Liver (tissue), 9 donors: ENCODE results near the gene ZNF844. TPM values are rescaled to one million over a fixed set of nuclear protein-coding genes. Genes with fewer than 3 reads are reported as not detected.

Experiments
- DNase-seq: peaks from one replicate; pipeline ENCODE4 v3.0.0-alpha.2; 2017; ENCODE audit warnings: low spot score
- H3K27ac ChIP-seq, 2 donors: one replicate each; pipeline ENCODE4 v1.7.0; 2013; ENCODE audit warnings: inconsistent platforms in 2 of 2, low read length in 2 of 2, control low read depth in 1 of 2, low read depth in 1 of 2, mild to moderate bottlenecking in 1 of 2
- H3K27me3 ChIP-seq, 4 donors: one replicate each; pipeline versions ENCODE4 v1.6.1 to v1.7.0; 2013; ENCODE audit warnings: low read length in 3 of 4, inconsistent platforms in 1 of 4, mild to moderate bottlenecking in 1 of 4, moderate library complexity in 1 of 4; ENCODE audit not compliant: control insufficient read depth in 4 of 4, insufficient read depth in 4 of 4
- H3K36me3 ChIP-seq, 4 donors: one replicate each; pipeline versions ENCODE4 v1.6.1 to v1.7.0; 2013; ENCODE audit warnings: low read length in 3 of 4, mild to moderate bottlenecking in 3 of 4, low read depth in 1 of 4, moderate library complexity in 1 of 4; ENCODE audit not compliant: control insufficient read depth in 4 of 4, insufficient read depth in 3 of 4
- H3K4me1 ChIP-seq, 4 donors: one replicate each; pipeline versions ENCODE4 v1.6.1 to v1.7.0; 2013; ENCODE audit warnings: low read length in 3 of 4, mild to moderate bottlenecking in 3 of 4, moderate library complexity in 1 of 4; ENCODE audit not compliant: control insufficient read depth in 4 of 4, insufficient read depth in 4 of 4
- H3K4me3 ChIP-seq, 3 donors: one replicate each; pipeline versions ENCODE4 v1.6.1 to v1.7.0; 2013; ENCODE audit warnings: low read length in 3 of 3, control low read depth in 1 of 3, low read depth in 1 of 3, mild to moderate bottlenecking in 1 of 3
- H3K9ac ChIP-seq, 2 donors: one replicate each; pipeline ENCODE4 v1.7.0; 2013; ENCODE audit warnings: low read length in 2 of 2, mild to moderate bottlenecking in 2 of 2, moderate library complexity in 2 of 2, control low read depth in 1 of 2, low read depth in 1 of 2
- H3K9me3 ChIP-seq, 4 donors: one replicate each; pipeline versions ENCODE4 v1.6.1 to v1.7.0; 2013; ENCODE audit warnings: low read length in 3 of 4; ENCODE audit not compliant: control insufficient read depth in 4 of 4
- EGR1 ChIP-seq, 2 donors: IDR thresholded peaks; 2 replicates each; pipeline ENCODE4 v1.6.1; 2016 to 2018; ENCODE audit warnings: antibody characterized with exemption in 2 of 2, low read depth in 2 of 2
- FOXA1 ChIP-seq: IDR thresholded peaks from 2 replicates; pipeline ENCODE4 v1.6.1; 2016; ENCODE audit warnings: antibody characterized with exemption
- FOXA2 ChIP-seq: IDR thresholded peaks from 2 replicates; pipeline ENCODE4 v1.6.1; 2016; ENCODE audit warnings: antibody characterized with exemption
- GABPA ChIP-seq, 2 donors: IDR thresholded peaks in 1 of 2; conservative IDR thresholded peaks in 1 of 2; 2 replicates each; pipeline ENCODE4 v1.6.1; 2016; ENCODE audit warnings: antibody characterized with exemption in 2 of 2, mild to moderate bottlenecking in 1 of 2, moderate library complexity in 1 of 2
- HNF4A ChIP-seq, 2 donors: conservative IDR thresholded peaks; 2 replicates each; pipeline ENCODE4 v1.6.1; 2016; ENCODE audit warnings: antibody characterized with exemption in 2 of 2, mild to moderate bottlenecking in 2 of 2
- HNF4G ChIP-seq: IDR thresholded peaks from 2 replicates; pipeline ENCODE4 v1.6.1; 2016; ENCODE audit warnings: antibody characterized with exemption
- JUND ChIP-seq, 2 donors: IDR thresholded peaks; 2 replicates each; pipeline ENCODE4 v1.6.1; 2016; ENCODE audit warnings: antibody characterized with exemption in 2 of 2
- NR2F2 ChIP-seq: IDR thresholded peaks from 2 replicates; pipeline ENCODE4 v1.6.1; 2016; ENCODE audit warnings: antibody characterized with exemption
- RAD21 ChIP-seq, 2 donors: IDR thresholded peaks; 2 replicates each; pipeline ENCODE4 v1.6.1; 2016; ENCODE audit warnings: antibody characterized with exemption in 2 of 2, mild to moderate bottlenecking in 2 of 2
- RXRA ChIP-seq, 2 donors: IDR thresholded peaks; 2 replicates each; pipeline ENCODE4 v1.6.1; 2017 to 2018; ENCODE audit warnings: antibody characterized with exemption in 2 of 2, mild to moderate bottlenecking in 1 of 2
- SP1 ChIP-seq: IDR thresholded peaks from 2 replicates; pipeline ENCODE4 v1.6.1; 2018; ENCODE audit warnings: antibody characterized with exemption, mild to moderate bottlenecking
- TAF1 ChIP-seq: conservative IDR thresholded peaks from 2 replicates; pipeline ENCODE4 v1.6.1; 2016; ENCODE audit warnings: antibody characterized with exemption, mild to moderate bottlenecking
- WGBS: extraction: QIAGEN DNeasy Blood & Tissue Kit; methylation state at CpG from one replicate; pipeline ENCODE4 v1.1.7; 2013; 5-methylcytosine and 5-hydroxymethylcytosine counted together
- polyA plus RNA-seq, 2 donors: library from polyadenylated mRNA; stranded (reverse) in 1 of 2; unstranded in 1 of 2; fragments of 200-250 nt in 1 of 2; fragments of >200 nt in 1 of 2; fragmentation: Nextera tagmentation in 1 of 2; extraction: Ambion mirVana in 1 of 2; gene quantifications; one replicate each; pipeline versions ENCODE4 v1.2.1 to v1.2.3, GENCODE V29; 2013 to 2015
- total RNA-seq, 2 donors: library from RNA; depleted of rRNA; stranded (reverse); fragments of >200 nt; gene quantifications; one replicate each; pipeline ENCODE4 v1.2.3, GENCODE V29; 2014
- TF ChIP-seq, protein P1 (sequence below): IDR thresholded peaks from 2 replicates; pipeline ENCODE4 v1.6.1; 2016; ENCODE audit warnings: antibody characterized with exemption, mild to moderate bottlenecking
- TF ChIP-seq, protein P2 (sequence below): IDR thresholded peaks from 2 replicates; pipeline ENCODE4 v1.6.1; 2016; ENCODE audit warnings: antibody characterized with exemption
- TF ChIP-seq, protein P3 (sequence below): IDR thresholded peaks from 2 replicates; pipeline ENCODE4 v1.6.1; 2016; ENCODE audit warnings: antibody characterized with exemption
- donor health status: healthy.
- donor health status: healthy.
- donor health status: healthy.
- donor health status: healthy.
- donor health status: healthy.

ZNF844 gene
- total and polyA plus RNA-seq, 4 donors = 0.72 to 5.6 (median 2.9) TPM

DNA sequence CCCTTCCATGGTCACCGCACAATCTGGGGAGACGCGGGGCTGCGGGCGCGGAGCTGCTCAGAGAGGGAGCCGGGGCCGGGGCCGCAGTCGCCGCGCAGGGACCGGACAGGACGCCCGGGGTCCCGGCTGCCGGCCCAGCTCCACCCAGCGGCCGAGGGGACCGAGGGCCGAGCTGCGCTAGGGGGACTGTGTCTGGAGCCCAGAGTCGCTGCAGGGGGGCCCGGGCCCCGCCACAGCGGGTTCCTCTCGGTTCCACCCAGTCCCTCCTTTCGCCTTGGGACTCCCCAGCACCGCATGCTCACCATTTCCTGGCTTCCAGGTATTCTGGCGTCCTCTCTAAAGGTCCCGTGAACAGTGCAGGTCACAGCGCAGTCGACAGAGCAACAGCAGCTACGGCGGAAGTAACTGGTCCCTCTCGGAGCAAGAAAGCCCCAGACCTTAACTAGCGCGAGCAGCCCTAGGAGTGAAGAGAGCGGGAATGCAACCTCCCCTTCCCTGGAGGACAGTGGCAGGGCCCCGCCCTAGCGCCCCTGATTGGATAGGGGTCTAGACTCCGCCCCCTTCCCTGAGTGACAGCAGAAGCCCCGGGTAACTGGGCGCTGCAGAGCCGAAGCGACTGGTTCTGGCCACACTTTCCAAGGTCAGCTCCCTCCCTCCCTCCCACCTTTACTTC is 11.9 kb upstream of the ZNF844 start, which contains the start of gene ZNF878:
ZNF878 (minus strand) TSS at position 465 of the 673 bp plus-strand sequence; CDS start at position 305, 160 bp downstream.
- no peak for TF ChIP-seq HNF4G
- no peak for TF ChIP-seq FOXA1
- TF ChIP-seq SP1 = peak; percentile 38
- TF ChIP-seq, protein P1, sequence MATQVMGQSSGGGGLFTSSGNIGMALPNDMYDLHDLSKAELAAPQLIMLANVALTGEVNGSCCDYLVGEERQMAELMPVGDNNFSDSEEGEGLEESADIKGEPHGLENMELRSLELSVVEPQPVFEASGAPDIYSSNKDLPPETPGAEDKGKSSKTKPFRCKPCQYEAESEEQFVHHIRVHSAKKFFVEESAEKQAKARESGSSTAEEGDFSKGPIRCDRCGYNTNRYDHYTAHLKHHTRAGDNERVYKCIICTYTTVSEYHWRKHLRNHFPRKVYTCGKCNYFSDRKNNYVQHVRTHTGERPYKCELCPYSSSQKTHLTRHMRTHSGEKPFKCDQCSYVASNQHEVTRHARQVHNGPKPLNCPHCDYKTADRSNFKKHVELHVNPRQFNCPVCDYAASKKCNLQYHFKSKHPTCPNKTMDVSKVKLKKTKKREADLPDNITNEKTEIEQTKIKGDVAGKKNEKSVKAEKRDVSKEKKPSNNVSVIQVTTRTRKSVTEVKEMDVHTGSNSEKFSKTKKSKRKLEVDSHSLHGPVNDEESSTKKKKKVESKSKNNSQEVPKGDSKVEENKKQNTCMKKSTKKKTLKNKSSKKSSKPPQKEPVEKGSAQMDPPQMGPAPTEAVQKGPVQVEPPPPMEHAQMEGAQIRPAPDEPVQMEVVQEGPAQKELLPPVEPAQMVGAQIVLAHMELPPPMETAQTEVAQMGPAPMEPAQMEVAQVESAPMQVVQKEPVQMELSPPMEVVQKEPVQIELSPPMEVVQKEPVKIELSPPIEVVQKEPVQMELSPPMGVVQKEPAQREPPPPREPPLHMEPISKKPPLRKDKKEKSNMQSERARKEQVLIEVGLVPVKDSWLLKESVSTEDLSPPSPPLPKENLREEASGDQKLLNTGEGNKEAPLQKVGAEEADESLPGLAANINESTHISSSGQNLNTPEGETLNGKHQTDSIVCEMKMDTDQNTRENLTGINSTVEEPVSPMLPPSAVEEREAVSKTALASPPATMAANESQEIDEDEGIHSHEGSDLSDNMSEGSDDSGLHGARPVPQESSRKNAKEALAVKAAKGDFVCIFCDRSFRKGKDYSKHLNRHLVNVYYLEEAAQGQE = peak; percentile 42
- peak; percentile 96 for TF ChIP-seq TAF1
- TF ChIP-seq HNF4A (conservative IDR thresholded peaks at IDR 0.05) = no peak
- peak in 1 of 2 donors; percentile 9 for TF ChIP-seq GABPA (IDR thresholded peaks at IDR 0.05 in 1 of 2, conservative IDR thresholded peaks at IDR 0.05 in 1 of 2)
- Histone ChIP-seq H3K9ac (peak within 1 kb of the TSS in 1 of 2 donors; percentile 17), H3K27ac (peak within 1 kb of the TSS; percentile 49 to 54), H3K36me3 (no peaks in the 10 kb centered on the region), H3K9me3 (peaks cover 0 to 2% (median under 1%) of the 10 kb centered on the region in 4 donors), H3K4me3 (peak within 1 kb of the TSS; percentile 48 to 91 (median 75)), H3K27me3 (no peaks in the 10 kb centered on the region), H3K4me1 (peaks cover 0 to 17% (median 5%) of the 10 kb centered on the region in 4 donors)
- WGBS = 3% methylated on average over 46 of the region's 46 CpGs
- peak; percentile 91 for DNase-seq

DNA sequence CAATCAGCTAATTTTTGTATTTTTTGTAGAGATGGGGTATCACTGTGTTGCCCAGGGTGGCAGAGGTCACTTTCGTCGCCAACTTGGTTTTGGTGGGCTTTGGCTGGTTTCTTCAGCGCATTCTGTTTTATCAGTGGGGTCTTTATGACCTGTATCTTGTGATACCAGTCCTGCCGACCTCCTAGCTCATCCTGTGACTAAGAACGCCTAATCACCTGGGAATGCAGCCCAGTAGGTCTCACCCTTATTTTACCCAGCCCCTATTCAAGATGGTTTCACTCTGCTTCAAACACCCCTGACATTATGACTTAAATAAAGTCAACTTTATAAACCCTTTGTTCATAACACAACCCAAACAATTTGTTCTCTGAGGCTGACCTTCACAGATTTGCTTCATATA is 8.7 kb upstream of the ZNF844 start:
- no peak for DNase-seq
- H3K36me3 ChIP-seq = no peaks in the 10 kb centered on the region
- no peaks in the 10 kb centered on the region for H3K27me3 ChIP-seq
- H3K4me3 ChIP-seq = no peak overlapping the region
- H3K9ac ChIP-seq = no peak overlapping the region
- H3K9me3 ChIP-seq = peaks cover 0 to 2% (median 0%) of the 10 kb centered on the region in 4 donors
- TF ChIP-seq, protein P2, sequence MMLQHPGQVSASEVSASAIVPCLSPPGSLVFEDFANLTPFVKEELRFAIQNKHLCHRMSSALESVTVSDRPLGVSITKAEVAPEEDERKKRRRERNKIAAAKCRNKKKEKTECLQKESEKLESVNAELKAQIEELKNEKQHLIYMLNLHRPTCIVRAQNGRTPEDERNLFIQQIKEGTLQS = no peak
- no peak for TF ChIP-seq TAF1
- no peak for TF ChIP-seq HNF4A (conservative IDR thresholded peaks at IDR 0.05)
- TF ChIP-seq GABPA (IDR thresholded peaks at IDR 0.05 in 1 of 2, conservative IDR thresholded peaks at IDR 0.05 in 1 of 2) = no peak
- no peak for TF ChIP-seq RAD21 (IDR thresholded peaks at IDR 0.05)
- no peak for TF ChIP-seq JUND (IDR thresholded peaks at IDR 0.05)
- no peak for TF ChIP-seq FOXA2
- no peak for TF ChIP-seq HNF4G
- no peak for TF ChIP-seq RXRA (IDR thresholded peaks at IDR 0.05)
- TF ChIP-seq, protein P3, sequence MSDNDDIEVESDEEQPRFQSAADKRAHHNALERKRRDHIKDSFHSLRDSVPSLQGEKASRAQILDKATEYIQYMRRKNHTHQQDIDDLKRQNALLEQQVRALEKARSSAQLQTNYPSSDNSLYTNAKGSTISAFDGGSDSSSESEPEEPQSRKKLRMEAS = no peak
- TF ChIP-seq NR2F2 = no peak
- no peak for TF ChIP-seq FOXA1
- no peak for TF ChIP-seq EGR1 (IDR thresholded peaks at IDR 0.05; ENCODE audit: low read depth in 2 of 2)
- TF ChIP-seq SP1 = no peak
- WGBS = 84% methylated on average over 5 of the region's 5 CpGs
- no peak overlapping the region for H3K27ac ChIP-seq
- H3K4me1 ChIP-seq = peaks cover 0 to 20% (median 5%) of the 10 kb centered on the region in 4 donors
